LoVo (cell line): ENCODE measurements around the gene MRPL36.
"Not testable (repeated sequence)": the region's sequence is repeated elsewhere in the genome, so short reads cannot be mapped to it uniquely, and the experiment has no call there.

Experiments
- DNase-seq: peaks from one replicate; pipeline ENCODE4 v3.0.0-alpha.2; 2016; ENCODE audit warnings: low spot score

MRPL36 gene

DNA sequence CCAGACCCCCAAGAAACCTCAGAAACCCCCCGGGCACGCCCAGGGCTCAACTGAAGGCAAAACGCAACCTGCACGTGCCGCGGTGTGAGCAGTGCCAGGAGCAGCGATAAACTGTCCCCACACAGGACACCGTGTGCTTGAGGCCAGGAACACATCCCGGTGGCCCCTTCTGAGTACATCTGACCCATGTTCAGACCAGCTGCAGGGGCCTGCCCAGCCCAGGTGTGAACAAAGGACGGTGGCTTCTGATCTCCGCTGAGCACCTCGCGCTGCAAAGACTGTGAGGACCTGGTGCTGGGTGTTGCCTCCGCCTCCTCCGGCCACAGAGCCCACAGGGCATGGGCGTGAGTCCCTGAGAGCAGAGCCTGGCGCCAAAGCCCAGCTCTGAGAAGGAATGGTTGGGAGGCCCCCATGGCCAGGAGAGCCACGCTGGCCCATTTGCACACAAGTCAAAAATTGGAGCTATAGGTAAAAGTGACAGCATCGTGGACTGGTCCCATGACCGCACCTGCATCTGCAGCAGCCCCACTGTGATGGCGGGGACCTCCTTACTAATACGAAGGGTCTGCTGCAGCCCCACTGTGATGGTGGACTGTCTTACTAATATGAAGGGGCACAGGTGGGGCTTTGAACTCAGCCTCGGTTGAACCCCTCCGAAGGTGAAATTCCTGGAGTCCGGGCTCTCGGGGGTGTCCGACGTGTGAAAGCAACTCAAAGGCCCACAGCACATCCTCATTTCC lies 33.0 kb upstream of the MRPL36 start:
- DNase-seq, result no peak

GRCh38 chr5:1831677-1832313 lies 32.2 kb upstream of the MRPL36 start:
- DNase-seq, result no peak

DNA sequence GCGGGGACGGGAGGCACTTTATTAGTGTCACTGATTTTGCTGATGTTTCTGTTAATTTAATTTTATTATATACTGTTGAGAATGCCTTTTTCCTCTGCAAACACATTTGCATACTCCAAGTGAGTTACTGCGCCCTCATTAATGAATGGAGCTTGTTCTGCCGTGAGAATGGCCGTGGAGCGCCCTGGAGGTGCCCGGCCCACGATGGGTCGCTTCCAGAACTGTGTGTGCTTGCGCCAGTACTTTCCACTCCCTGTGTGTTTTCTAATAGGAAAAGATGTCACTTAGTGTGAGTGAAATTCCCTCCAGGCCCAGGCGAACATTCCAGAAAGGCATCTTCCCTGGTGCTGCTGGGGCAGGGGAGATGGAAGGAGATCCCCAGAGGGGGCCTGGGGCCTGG lies 31.6 kb upstream of the MRPL36 start:
- no peak for DNase-seq

GRCh38 chr5:1830571-1831228 lies 31.1 kb upstream of the MRPL36 start:
- no peak for DNase-seq

DNA sequence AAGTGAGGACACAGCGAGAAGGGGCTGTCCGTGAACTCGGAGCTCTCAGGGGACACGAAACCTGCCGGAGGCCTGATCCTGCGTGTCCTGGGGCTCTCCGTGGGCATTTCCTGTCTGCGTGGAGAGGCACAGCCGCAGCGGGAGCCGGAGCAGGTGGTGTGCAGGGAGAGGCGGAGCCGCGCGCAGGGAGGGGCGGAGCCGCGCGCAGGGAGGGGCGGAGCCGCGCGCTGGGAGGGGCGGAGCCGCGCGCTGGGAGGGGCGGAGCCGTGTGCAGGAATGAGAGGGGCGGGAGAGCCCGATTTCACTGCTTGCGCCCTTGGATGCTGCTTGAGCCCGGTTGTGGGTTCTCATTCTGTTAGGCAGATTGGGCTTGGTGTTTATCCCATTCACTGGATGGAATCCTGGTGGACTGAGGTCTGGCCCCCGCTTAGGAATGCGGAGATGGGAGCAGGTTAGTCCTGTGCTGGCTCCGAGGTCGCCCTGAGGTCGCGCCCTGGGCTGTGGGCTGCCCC lies 28.3 kb upstream of the MRPL36 start:
- no peak for DNase-seq

- DNase-seq, result no peak
These were observed 27.6 kb upstream of the MRPL36 start for GRCh38 chr5:1827025-1827885.

- DNase-seq, result no peak
These were observed 26.8 kb upstream of the MRPL36 start for GRCh38 chr5:1826235-1826980.

DNA sequence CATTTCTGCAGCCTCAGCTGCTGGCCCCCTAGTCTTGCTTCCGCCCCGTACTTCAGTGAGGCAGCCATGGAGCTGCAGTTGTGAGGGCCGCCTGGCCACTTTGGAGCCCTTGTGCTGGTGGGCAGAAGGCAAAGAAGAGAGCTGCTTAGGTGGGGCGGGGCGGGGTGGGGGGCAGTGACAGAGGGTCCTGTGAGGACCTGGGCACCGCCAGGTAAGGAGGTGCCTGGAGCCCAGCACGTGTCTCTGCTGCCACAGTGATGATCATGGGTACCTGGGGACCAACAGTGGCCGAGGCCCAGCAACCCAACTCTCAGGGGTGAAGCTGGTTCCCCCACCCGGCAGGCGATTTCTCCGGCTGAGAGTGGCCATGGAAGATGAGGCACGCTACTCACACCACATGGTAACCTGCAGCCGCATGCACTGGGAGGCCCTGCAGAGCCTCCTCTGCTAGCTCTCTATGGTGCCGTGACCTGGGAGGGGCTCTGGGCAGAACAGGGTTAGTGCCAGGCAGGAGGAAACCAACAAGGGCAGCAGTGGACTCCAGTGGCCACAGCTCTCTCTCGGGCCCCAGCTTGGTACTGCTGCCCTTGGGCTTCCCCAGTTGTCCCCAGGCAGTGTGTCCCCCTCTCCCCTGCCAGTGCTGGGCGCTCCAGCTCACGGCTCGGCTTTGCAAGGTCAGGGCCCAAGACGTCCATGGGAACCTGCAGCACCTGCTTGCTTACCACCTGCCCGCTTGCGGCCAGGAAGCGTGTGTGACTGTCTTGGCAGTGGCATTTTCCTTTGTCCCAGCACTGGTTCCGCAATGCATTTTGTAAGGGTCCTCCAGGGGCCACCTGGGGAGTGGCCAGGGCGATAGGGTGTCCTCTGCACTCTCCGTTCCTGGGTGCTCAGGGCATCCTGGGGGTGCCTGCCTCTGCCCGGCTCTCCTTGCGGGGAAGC lies 25.5 kb upstream of the MRPL36 start:
- no peak for DNase-seq

- no peak for DNase-seq
These were observed 24.6 kb upstream of the MRPL36 start for GRCh38 chr5:1824109-1824821.

- DNase-seq, result no peak
These were observed 23.9 kb upstream of the MRPL36 start for GRCh38 chr5:1823381-1824034.

- DNase-seq, result no peak
These were observed 22.2 kb upstream of the MRPL36 start for GRCh38 chr5:1821862-1822261.

- no peak for DNase-seq
These were observed 21.3 kb upstream of the MRPL36 start for GRCh38 chr5:1820926-1821325.

DNA sequence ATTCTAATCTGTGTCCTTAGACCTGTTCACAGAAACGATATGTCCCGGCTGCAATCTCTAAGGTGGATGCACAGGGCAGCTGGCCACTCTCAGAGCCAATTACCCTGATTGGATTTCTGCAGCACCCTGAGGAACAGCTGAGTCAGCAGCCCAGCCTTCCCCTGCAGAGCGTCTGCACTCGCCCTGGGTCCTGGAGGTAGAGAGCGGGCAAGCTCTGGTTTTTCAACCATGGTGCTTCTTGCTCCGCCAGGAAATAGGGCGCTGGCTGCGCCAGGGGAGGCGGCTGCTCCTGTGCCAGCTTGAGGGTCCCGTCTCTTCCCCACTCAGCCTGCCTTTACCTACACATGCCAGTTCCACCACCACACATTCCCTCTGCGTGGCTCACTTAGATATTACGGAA lies 20.7 kb upstream of the MRPL36 start:
- no peak for DNase-seq

DNA sequence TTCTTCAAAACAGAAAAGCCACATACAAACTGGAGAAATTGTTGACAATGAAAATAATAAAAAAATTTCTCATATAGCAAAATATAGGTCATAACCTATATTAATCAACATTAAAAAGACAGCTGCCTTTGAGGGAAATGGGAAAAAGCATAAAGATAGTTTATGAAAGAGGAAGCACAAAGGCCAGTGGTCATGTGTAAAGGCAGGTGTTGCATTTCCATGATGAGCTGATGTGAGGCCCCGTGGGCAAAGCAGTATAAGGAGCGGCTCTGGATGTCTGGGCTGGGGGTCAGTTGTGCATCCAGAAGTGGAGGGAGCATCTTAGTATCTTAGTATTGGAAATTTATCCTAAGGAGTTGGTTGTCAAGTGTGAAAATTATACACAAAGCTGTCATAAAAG lies 19.8 kb upstream of the MRPL36 start:
- DNase-seq, result no peak

GRCh38 chr5:1818784-1819183 lies 19.1 kb upstream of the MRPL36 start:
- DNase-seq, result no peak

- DNase-seq, result no peak
These were observed 17.8 kb upstream of the MRPL36 start for GRCh38 chr5:1817261-1818043.

DNA sequence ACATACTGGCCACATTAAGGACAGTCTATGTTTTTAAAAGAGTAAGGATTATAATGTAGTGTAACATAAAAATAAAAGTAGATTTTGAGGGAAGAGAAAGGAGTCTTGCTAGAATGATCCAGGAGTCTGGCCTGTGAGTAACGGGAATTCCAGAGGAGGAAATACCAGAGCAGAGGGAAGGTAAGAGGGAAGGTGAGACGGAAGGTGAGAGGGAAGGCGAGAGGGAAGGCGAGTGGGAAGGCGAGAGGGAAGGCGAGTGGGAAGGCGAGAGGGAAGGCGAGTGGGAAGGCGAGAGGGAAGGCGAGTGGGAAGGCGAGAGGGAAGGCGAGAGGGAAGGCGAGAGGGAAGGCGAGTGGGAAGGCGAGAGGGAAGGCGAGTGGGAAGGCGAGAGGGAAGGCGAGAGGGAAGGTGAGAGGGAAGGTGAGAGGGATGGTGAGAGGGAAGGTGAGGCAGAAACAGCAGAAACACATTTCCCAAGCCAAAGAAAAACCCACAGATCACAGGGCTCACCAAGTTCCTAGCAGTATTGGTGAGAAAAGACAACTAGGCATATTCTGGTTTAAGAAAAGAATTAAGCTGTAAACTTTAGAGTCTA lies 17.0 kb upstream of the MRPL36 start:
- DNase-seq, result not testable (repeated sequence)

GRCh38 chr5:1815881-1816292 lies 16.2 kb upstream of the MRPL36 start:
- no peak for DNase-seq
